ENCODE data around the gene VPS37C.
"Not testable (repeated sequence)": the region's sequence is repeated elsewhere in the genome, so short reads cannot be mapped to it uniquely, and the experiment has no call there.

Gene VPS37C

GRCh38 chr11:61115498-61116224, 45.6 kb downstream of the VPS37C start:
- DNase-seq, result no peak

DNA sequence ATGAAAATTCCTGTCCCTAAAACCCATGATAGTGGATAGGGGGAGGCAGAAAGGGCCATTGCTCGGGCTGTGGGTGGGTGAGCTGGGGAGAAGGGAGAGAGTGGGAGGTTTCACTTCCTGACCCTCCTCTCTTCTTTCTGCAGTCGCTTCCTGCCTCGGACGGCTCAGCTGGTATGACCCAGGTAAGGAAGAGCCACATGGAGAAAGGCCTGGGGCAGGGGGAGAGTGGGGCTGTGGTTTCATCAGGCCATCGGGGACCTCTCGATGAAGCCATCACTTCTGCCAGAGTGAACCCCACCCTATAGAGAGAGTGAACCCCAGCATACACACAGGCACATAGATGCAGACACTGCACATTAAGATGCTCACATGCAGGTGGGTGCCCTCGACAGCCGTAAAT, 46.3 kb downstream of the VPS37C start:
- no peak for DNase-seq

- no peak for DNase-seq
Observed at GRCh38 chr11:61113201-61113600, 48.0 kb downstream of the VPS37C start.

DNA sequence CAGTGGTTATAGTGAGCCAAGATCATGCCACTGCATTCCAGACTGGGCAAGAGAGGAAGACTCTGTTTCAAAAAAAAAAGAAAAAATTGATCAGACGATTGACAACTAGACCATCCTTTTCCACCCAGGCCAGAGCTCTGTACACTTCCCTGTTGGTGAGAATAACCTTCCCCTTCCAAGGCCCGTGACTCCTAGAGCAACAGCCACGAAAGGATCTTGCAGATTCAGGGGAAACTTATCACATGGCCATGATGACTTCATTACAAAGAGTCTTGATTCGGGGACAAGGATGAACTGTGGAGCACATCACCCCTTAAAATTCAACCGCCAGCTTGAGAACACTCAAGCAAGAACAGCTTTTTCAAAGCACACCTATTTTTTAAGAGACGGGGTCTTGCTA, 48.7 kb downstream of the VPS37C start:
- DNase-seq, result no peak

GRCh38 chr11:61111786-61112517, 49.3 kb downstream of the VPS37C start:
- no peak for DNase-seq

DNA sequence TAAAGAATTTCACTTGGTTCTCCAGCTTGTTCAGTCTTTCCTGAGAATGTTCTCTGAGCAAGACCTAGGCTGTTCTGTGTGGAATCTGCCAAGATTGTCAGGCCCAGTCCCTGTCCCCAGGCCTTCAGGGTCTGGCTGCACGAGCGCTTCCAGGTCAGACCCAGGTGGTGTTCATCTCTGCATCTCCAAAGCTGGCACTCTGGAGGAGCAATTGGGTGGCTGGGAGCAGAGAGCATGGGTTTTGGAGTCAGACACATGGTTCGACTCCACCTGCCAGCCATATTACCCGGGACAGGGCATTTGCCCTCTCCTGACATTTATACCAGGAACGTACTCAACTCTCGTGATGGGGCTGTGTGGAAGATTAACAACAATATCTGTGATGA, 50.2 kb downstream of the VPS37C start:
- DNase-seq, result no peak

DNA sequence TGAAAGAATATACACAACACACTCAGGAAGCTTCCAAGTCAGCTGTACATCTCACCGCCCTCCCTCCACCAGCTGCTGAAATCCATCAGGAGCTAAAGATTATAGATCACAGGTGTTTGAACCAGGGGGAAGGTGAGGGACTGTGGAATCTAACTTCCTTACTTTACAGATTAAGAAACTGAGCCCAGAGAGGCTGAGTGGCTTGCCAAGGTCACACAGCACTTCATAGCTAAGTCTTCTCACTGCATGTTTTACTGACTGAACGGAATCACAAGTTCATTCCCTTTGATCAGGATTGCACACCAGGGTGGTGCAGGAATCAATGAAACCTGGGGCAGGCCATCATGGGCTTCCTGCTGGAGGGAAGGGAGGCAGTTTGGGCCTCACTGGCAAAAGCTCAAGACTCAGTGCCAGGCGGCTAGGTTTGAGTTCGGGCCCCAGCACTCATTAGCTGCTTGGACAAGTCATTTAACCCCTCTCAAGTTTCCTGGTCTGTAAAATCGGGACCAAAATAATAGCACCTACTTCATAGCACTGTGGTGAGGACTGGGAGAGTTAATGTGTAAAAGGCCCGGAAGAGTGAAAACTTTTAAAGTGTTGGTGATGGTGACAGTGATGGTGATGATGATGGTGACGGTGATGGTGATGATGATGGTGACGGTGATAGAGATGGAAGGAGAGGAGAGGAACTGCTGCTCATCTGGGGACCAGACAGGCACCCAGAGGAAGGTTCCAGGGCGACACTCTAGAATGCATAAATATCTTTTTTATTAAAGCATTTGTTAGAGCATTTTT, 50.8 kb downstream of the VPS37C start:
- DNase-seq, result no peak

DNA sequence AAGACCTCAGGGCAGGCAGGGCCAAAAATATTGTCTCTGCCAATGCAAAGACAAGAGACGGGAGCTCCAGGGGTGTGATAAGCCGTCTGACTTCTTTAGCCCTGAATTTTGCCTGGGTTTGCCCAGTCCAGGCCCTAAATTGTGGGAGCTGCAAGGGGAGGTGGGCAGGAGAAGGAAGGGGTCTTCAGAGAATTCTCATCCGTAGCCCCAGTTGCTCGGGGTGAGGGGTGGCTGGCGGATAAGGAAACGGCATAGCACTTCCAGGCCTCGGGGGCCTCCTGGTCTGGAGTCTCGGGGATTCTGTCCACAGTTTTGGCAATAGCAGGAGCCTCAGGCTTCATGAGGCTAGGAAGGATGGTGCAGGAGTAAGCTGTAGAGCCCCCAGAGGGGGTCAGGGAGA, 51.6 kb downstream of the VPS37C start:
- no peak for DNase-seq

- no peak for DNase-seq
Observed at GRCh38 chr11:61108847-61109585, 52.2 kb downstream of the VPS37C start.

DNA sequence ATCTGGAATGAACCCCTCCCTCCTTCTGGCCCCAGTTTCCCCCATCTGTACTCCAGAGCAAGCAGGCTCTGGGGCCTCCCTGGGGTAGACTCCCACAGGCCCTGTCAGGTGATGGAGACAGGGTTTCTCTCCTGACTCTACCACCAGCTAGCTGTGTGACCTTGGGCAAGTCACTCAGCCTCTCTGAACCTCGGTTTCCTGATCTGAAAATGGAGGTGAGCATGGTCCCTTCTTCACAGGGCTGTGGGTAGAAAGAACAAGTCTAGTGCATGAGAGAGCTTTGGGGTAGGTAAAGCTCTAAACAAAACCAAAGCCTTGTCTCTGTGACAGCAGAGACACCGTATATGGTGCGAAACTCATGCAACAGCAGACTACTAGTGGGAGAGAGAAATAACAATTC, 53.3 kb downstream of the VPS37C start:
- DNase-seq, result no peak

DNA sequence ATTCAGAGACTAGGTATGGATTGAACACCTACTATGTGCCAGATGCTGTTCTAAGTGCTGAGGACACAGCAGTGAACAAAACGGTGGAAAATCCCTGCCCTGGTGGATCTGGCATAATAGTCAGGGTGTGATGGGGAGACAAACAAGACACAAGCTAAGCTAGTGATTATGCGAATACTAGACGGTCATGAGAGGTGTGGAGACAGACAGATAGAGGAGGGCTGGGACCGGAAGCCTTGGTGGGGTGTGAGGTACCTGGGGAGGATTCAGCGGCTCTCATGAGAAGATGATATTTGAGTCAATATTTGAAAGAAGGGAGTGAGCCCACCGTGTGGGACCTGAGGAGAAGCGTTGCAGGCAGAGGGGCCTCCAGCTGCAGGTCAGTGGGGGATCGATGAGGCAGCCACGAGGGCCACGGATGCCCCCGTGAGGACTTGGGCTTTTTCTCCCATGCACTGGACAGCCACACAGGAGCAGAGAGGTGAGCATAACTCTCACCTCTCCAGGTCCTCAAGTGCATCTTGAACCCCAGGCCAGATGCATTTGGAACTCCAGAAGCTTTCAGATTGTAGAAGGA, 54.2 kb downstream of the VPS37C start:
- no peak for DNase-seq

GRCh38 chr11:61106296-61106695, 54.9 kb downstream of the VPS37C start:
- DNase-seq, result no peak

GRCh38 chr11:61104963-61105362, 56.3 kb downstream of the VPS37C start:
- DNase-seq, result no peak

GRCh38 chr11:61103851-61104423, 57.3 kb downstream of the VPS37C start:
- DNase-seq, result no peak

DNA sequence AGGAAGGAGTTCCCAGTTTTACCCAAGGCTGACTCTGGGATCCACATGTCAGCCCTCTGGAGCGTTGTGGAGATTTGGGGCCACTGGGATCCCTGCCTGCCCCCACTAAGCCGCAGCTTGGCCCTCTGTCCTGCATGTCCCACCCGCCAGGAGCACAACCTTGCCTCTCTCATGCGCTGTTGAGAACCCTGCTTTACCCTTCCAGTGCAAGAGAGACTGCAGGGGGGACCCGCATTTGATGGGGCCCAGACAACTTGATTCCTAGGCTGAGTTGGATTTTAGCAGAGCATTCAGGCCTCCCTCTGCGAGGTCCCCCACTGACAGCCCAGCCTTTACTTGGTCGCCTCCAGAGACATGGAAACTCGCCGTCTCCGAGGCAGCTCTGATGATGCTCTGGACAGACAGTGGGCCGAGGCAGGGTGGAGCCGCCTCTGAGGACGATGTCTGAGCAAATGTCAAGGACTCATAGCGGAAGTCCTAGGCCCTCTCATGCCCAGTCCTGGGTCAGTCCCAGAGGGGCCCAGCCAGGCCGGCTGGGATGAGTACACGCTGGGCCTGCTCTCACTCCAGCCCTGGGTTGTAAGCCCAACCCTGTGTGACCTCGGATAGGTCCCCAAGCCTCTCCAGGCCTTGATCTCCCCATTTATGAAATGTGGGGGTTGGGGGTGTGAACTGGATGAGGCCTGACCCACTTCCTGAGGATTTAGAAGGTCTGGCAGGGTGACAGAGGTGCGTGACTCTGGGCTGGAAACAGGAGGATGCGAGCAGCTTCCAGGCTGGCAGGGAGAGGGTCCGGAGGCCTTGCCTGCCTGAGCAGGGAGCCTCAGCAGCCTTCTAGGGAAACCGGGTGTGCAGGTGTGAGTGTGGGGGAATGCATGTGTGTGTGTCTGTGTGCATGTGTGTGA, 58.3 kb downstream of the VPS37C start:
- DNase-seq, result no peak

GRCh38 chr11:61098778-61099177, 62.4 kb downstream of the VPS37C start:
- no peak for DNase-seq

DNA sequence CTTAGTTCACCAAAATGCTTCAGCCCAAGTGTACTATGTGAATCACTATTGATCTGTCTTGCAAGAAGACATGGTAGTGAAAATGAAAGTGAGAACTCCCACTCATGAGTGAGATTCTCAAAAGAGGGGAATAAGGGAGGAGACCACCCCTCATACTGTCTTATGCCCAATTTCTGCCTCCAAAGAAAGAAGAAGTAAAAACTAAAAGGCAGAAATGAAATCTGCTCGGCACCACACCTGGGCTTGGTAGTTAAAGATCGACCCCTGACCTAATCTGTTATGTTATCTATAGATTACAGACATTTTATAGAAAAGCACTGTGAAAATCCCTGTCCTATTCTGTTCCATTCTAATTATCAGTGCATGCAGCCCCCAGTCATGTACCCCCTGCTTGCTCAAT, 63.0 kb downstream of the VPS37C start:
- DNase-seq, result not testable (repeated sequence)

DNA sequence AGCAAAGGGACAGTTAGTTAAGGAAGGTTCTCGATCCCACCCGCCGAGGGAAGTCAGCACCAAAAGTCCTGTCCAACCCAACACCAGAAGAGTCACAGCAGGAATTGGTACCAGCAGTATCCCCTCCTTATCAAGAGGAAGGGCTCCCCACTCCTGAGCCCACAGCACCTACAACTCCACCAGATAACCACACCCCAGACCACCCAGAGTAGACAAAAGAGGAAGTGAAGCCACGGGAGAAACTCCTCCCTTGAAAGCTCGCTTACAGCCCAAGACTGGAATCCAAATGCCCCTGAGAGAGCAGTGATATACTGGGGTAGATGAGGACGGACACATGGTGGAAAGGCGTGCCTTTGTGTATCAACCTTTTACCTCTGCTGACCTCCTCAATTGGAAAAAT, 66.2 kb downstream of the VPS37C start:
- DNase-seq, result no peak

DNA sequence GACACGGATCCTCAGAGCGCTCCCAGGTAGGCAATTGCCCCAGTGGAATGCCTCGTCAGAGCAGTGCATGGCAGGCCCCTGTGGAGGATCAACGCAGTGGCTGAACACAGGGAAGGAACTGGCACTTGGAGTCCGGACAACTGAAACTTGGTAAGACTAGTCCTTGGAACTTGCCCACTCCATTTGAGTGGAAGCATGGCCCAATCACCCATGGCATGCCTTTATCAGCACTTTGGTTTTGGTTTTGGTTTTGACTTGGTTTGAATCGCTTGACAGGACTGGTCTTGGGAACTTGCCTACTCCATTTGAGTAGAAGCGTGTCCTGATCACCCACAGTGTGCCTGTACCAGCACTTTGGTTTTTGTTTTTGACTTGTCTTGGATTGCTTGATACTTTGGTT, 67.1 kb downstream of the VPS37C start:
- not testable (repeated sequence) for DNase-seq

DNA sequence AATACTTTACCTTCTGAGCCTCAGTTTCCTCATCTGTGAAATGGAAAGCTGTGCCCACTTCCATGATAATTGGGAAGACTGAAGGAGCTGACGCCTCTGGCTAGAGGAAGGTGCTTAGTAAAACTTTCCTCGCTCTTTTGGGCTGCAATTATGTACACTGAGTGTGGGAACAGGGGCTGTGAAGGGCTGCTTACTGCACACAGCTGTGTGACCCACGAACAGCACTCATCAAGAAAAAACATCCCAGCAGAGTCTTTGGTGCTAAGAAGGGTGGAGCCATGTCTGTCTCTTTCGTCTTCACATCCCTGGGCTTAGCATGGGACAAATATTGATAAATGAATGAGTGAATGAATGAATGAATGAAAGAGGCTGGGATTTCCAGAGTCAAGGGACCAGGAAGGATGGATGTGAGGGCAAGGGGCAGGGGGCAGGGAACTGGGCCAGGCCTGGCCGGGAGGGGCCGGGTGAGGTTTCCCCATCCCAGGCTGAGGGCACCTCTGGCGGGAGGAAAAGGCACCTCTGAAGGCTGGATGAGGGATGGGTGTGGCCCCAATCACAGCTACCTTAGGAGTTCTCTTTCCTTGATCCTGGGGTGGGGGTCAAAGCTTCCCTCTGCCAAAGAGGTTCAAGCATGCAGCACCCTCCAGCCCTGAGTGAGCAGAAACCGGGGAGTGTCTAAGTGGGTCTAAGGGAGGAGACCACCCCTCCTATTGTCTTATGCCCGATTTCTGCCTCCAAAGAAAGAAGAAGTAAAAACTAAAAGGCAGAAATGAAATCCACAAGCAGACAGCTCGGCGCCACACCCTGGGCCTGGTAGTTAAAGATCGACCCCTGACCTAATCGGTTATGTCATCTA, 68.1 kb downstream of the VPS37C start:
- no peak for DNase-seq
